HepG2 (cell line): ENCODE measurements around the gene ZNF705A. TPM values are rescaled to one million over a fixed set of nuclear protein-coding genes. Genes with fewer than 3 reads are reported as not detected.
A peak's percentile ranks its signal among the peaks of the same experiment; 100 is the strongest.
"Not testable (repeated sequence)": the region's sequence is repeated elsewhere in the genome, so short reads cannot be mapped to it uniquely, and the experiment has no call there.

ENCODE experiments used
- ATAC-seq: fragments of 200-7000 bp; cut with Tn5 transposase; 3 replicates; pipeline ENCODE4 v1.9.1; 2020; ENCODE audit warnings: mild to moderate bottlenecking, moderate library complexity
- BruUV-seq: library from RNA; stranded (reverse); fragments of 400-500 nt; replicated peaks from 2 replicates; lab custom pipeline; 2021; lab: Mats Ljungman, UMichigan
- CTCF ChIA-PET: fragments of 300-600 bp; formaldehyde crosslinking; extraction: SDS; loops from one replicate; lab custom pipeline; 2021; ENCODE audit warnings: low total read pairs, inconsistent platforms, low intra/inter-chr PET ratio; lab: Yijun Ruan, JAX
- POLR2A ChIA-PET: fragments of 350-600 bp; sonication (Branson Sonifier 250); formaldehyde crosslinking; loops from one replicate; lab custom pipeline; 2020; ENCODE audit warnings: antibody characterized with exemption, inconsistent platforms; lab: Yijun Ruan, JAX
- DNase-seq: peaks from one replicate; pipeline ENCODE4 v3.0.0-alpha.2; 2015; ENCODE audit warnings: low spot score
- FAIRE-seq: peaks from 3 replicates; lab custom pipeline; 2011; peaks lifted over from hg19 to GRCh38; lab: Jason Lieb, UNC
- H2AFZ ChIP-seq: one replicate; pipeline ENCODE4 v1.6.1; 2011; ENCODE audit warnings: low read length, inconsistent platforms
- H3K27ac ChIP-seq: fragments of 300-600 bp; 3 replicates; pipeline ENCODE4 v1.8.0; 2011; ENCODE audit warnings: mixed run types, mild to moderate bottlenecking, mixed read lengths, low read length, inconsistent platforms; ENCODE audit not compliant: insufficient read depth; ENCODE audit errors: extremely low read length
- H3K27me3 ChIP-seq, 2 experiments: fragments of 200-600 bp in 1 of 2; 2 replicates in 1 of 2; 3 replicates in 1 of 2; pipeline versions ENCODE4 v1.6.0 to v1.8.0; 2011; ENCODE audit warnings: low read length in 2 of 2, mild to moderate bottlenecking in 2 of 2, moderate library complexity in 2 of 2, inconsistent platforms in 1 of 2; ENCODE audit not compliant: insufficient read depth in 2 of 2, control insufficient read depth in 1 of 2
- H3K36me3 ChIP-seq, 2 experiments: fragments of 200-600 bp in 1 of 2; replicated peaks in 1 of 2; 2 replicates in 1 of 2; 3 replicates in 1 of 2; pipeline versions ENCODE4 v1.5.1 to v1.8.0; 2011; ENCODE audit warnings: low read length in 2 of 2, inconsistent platforms in 1 of 2; ENCODE audit not compliant: insufficient read depth in 2 of 2, control insufficient read depth in 1 of 2
- H3K4me1 ChIP-seq: 2 replicates; pipeline ENCODE4 v1.5.1; 2012; ENCODE audit warnings: low read length, inconsistent platforms; ENCODE audit not compliant: insufficient read depth
- H3K4me2 ChIP-seq: 2 replicates; pipeline ENCODE4 v1.6.0; 2011; ENCODE audit warnings: low read depth, low read length, inconsistent platforms
- H3K4me3 ChIP-seq, 3 experiments: fragments of 200-600 bp in 1 of 3; sonication (generic), shearing (Covaris generic) in 1 of 3; replicated peaks in 1 of 3; 2 replicates each; pipeline ENCODE4 v1.5.1; 2011 to 2016; ENCODE audit warnings: low read length in 3 of 3, inconsistent platforms in 2 of 3, low read depth in 2 of 3, mild to moderate bottlenecking in 2 of 3, control low read depth in 1 of 3, mixed read lengths in 1 of 3; ENCODE audit not compliant: insufficient read depth in 1 of 3
- H3K79me2 ChIP-seq: one replicate; pipeline ENCODE4 v1.6.1; 2011; ENCODE audit warnings: low read length, inconsistent platforms; ENCODE audit not compliant: insufficient read depth
- H3K9ac ChIP-seq: 2 replicates; pipeline ENCODE4 v1.6.0; 2011; ENCODE audit warnings: mild to moderate bottlenecking, low read depth, low read length, inconsistent platforms; ENCODE audit not compliant: insufficient read depth
- H3K9me3 ChIP-seq: 2 replicates; pipeline ENCODE4 v1.5.1; 2012; ENCODE audit warnings: mild to moderate bottlenecking, low read length
- H4K20me1 ChIP-seq: 2 replicates; pipeline ENCODE4 v1.6.0; 2011; ENCODE audit warnings: inconsistent platforms, mild to moderate bottlenecking, low read length, moderate library complexity; ENCODE audit not compliant: insufficient read depth
- AKNA ChIP-seq: sonication (generic); formaldehyde crosslinking; IDR thresholded peaks from 2 replicates; pipeline ENCODE4 v1.4.0; 2020; ENCODE audit warnings: missing genetic modification reagents, borderline replicate concordance
- CTCF ChIP-seq: sonication (generic); formaldehyde crosslinking; IDR thresholded peaks from 2 replicates; pipeline ENCODE4 v1.5.0; 2020; ENCODE audit warnings: mild to moderate bottlenecking, missing genetic modification reagents, moderate library complexity
- HNF1B ChIP-seq: sonication (generic); formaldehyde crosslinking; IDR thresholded peaks from 2 replicates; pipeline ENCODE4 v1.5.1; 2020; ENCODE audit warnings: mild to moderate bottlenecking, moderate library complexity, missing genetic modification reagents
- LRRFIP1 ChIP-seq: sonication (generic); formaldehyde crosslinking; conservative IDR thresholded peaks from 2 replicates; pipeline ENCODE4 v1.4.0; 2020; ENCODE audit warnings: missing genetic modification reagents
- RAD21 ChIP-seq: fragments of 450-650 bp; formaldehyde crosslinking; IDR thresholded peaks from 2 replicates; pipeline ENCODE4 v1.5.0; 2020; ENCODE audit warnings: mild to moderate bottlenecking
- STAG1 ChIP-seq: sonication (generic); formaldehyde crosslinking; IDR thresholded peaks from 2 replicates; pipeline ENCODE4 v1.4.0; 2020; ENCODE audit warnings: missing genetic modification reagents
- XRCC5 ChIP-seq: fragments of 200-400 bp; formaldehyde crosslinking; optimal IDR thresholded peaks from 2 replicates; pipeline ENCODE3; 2017; ENCODE audit warnings: mild to moderate bottlenecking, low read length
- ZFP37 ChIP-seq: sonication (generic); formaldehyde crosslinking; IDR thresholded peaks from 2 replicates; pipeline ENCODE4 v1.4.0; 2020; ENCODE audit warnings: missing genetic modification reagents, borderline replicate concordance
- ZNF572 ChIP-seq: sonication (generic); formaldehyde crosslinking; IDR thresholded peaks from 2 replicates; pipeline ENCODE4 v1.5.1; 2020; ENCODE audit warnings: mild to moderate bottlenecking, missing genetic modification reagents
- ZNF607 ChIP-seq: sonication (generic); formaldehyde crosslinking; IDR thresholded peaks from 2 replicates; pipeline ENCODE4 v1.5.1; 2020; ENCODE audit warnings: missing genetic modification reagents, mild to moderate bottlenecking, borderline replicate concordance
- ZNF660 ChIP-seq: sonication (generic); formaldehyde crosslinking; IDR thresholded peaks from 2 replicates; pipeline ENCODE4 v1.5.1; 2020; ENCODE audit warnings: mild to moderate bottlenecking, low read depth, missing genetic modification reagents, borderline replicate concordance
- ZNF674 ChIP-seq: sonication (generic); formaldehyde crosslinking; IDR thresholded peaks from 2 replicates; pipeline ENCODE4 v1.5.0; 2020; ENCODE audit warnings: low read depth, mild to moderate bottlenecking, missing genetic modification reagents
- WGBS: methylation state at CpG from one replicate; pipeline ENCODE4 v1.1.6; 2017; ENCODE audit warnings: low lambda C conversion rate; 5-methylcytosine and 5-hydroxymethylcytosine counted together
- in situ Hi-C: cut with HindIII; loops from 2 replicates; pipeline ENCODE4 v1.10.0; 2017; ENCODE audit warnings: low pct_unique_long_range_greater_than_20kb; ENCODE audit not compliant: extremely low pct_ligation_motif_present
- intact Hi-C: fragments of 100-400 bp; cut with micrococcal nuclease; formaldehyde crosslinking; loops from one replicate; pipeline ENCODE4 v1.10.0; 2022; ENCODE audit not compliant: unreplicated experiment
- polyA plus RNA-seq, 8 experiments: library from polyadenylated mRNA; depleted of rRNA in 3 of 8; stranded (reverse) in 7 of 8; unstranded in 1 of 8; fragments of >200 nt; fragmentation: Illumina TruSeq in 4 of 8; extraction: Trizol in 4 of 8; gene quantifications; 2 replicates each; pipeline versions ENCODE4 v1.2.1 to v1.2.3, GENCODE V29; 2011 to 2016; ENCODE audit warnings: low read depth in 4 of 8, missing spikeins in 1 of 8, mixed read lengths in 1 of 8; ENCODE audit not compliant: insufficient read depth in 1 of 8
- total RNA-seq, 5 experiments: library from RNA; depleted of rRNA; stranded (reverse); fragments of >200 nt; fragmentation: Illumina TruSeq; extraction: Trizol; gene quantifications; 2 replicates each; pipeline ENCODE4 v1.2.3, GENCODE V29; 2016; ENCODE audit warnings: low read depth in 1 of 5

Gene ZNF705A
- total and polyA plus RNA-seq, 2 of the 13 experiments (the other 11 are each of a cell fraction or from before 2014, with no cell fraction given) = not detected

- TF ChIP-seq CTCF (CRISPR knock-in tag) (peak; percentile 84), STAG1 (peak; percentile 88), AKNA (CRISPR knock-in tag) (no peak), HNF1B (no peak), ZNF607 (CRISPR knock-in tag) (no peak), ZNF572 (no peak), LRRFIP1 (no peak), ZNF660 (no peak), RAD21 (CRISPR knock-in tag) (peak; percentile 67), XRCC5 (peak; percentile 54), ZFP37 (CRISPR knock-in tag) (no peak), ZNF674 (no peak)
These were observed 47.9 kb upstream of the ZNF705A start (continued) for GRCh38 chr12:8108808-8109398.

GRCh38 chr12:8113117-8113516 lies 43.7 kb upstream of the ZNF705A start:
- ATAC-seq, H3K27ac ChIP-seq, H3K27me3 ChIP-seq, H3K79me2 ChIP-seq, H3K9me3 ChIP-seq, FAIRE-seq, H3K4me3 ChIP-seq, H3K4me1 ChIP-seq, H3K36me3 ChIP-seq, intact Hi-C loops, BruUV-seq, POLR2A ChIA-PET, H3K9ac ChIP-seq, H2AFZ ChIP-seq, H3K4me2 ChIP-seq, DNase-seq, H4K20me1 ChIP-seq, CTCF ChIA-PET: not testable (repeated sequence)
- 79% methylated on average over 4 of the region's 4 CpGs for WGBS
- in situ Hi-C loops = loop anchor here (25.0 kb wide), 1 partner anchor 124 kb away; the partner anchor contains the start of gene FAM90A1
